GM06990 (cell line): ENCODE data around the gene CCND2.

Source experiments
- DNase-seq: peaks from one replicate; pipeline ENCODE4 v3.0.0-alpha.2; 2011; ENCODE audit not compliant: insufficient read length; ENCODE audit errors: extremely low read depth
- H3K27me3 ChIP-seq: replicated peaks from 2 replicates; pipeline ENCODE4 v1.6.0; 2011; ENCODE audit warnings: low read length; ENCODE audit not compliant: control insufficient read depth, insufficient read depth
- H3K36me3 ChIP-seq: 2 replicates; pipeline ENCODE4 v1.5.1; 2011; ENCODE audit warnings: low read length; ENCODE audit not compliant: control insufficient read depth, insufficient read depth
- H3K4me3 ChIP-seq: replicated peaks from 2 replicates; pipeline ENCODE4 v1.5.1; 2011; ENCODE audit warnings: low read depth, mild to moderate bottlenecking, control low read depth, low read length
- CTCF ChIP-seq: IDR thresholded peaks from 2 replicates; pipeline ENCODE4 v1.5.1; 2011; ENCODE audit warnings: low read length, control low read depth, mild to moderate bottlenecking, inconsistent platforms; ENCODE audit not compliant: insufficient read depth, poor library complexity, severe bottlenecking

CCND2 gene

GRCh38 chr12:4302881-4303280 is 29.3 kb downstream of the CCND2 start:
- H3K27me3 ChIP-seq: no peaks in the 10 kb centered on the region
- H3K36me3 ChIP-seq: peaks cover 23% of the 10 kb centered on the region
- TF ChIP-seq CTCF: no peak
- no peak overlapping the region for H3K4me3 ChIP-seq
- no peak for DNase-seq

GRCh38 chr12:4303750-4304149 is 30.2 kb downstream of the CCND2 start:
- H3K36me3 ChIP-seq: peaks cover 21% of the 10 kb centered on the region
- H3K27me3 ChIP-seq: no peaks in the 10 kb centered on the region
- DNase-seq: no peak
- TF ChIP-seq CTCF: no peak
- no peak overlapping the region for H3K4me3 ChIP-seq

- Histone ChIP-seq H3K36me3 (peaks cover 6% of the 10 kb centered on the region), H3K4me3 (no peak overlapping the region), H3K27me3 (no peaks in the 10 kb centered on the region)
- no peak for DNase-seq
- TF ChIP-seq CTCF: peak; percentile 37
Measured at GRCh38 chr12:4307593-4308333, 34.2 kb downstream of the CCND2 start.

- no peak overlapping the region for H3K4me3 ChIP-seq
- H3K27me3 ChIP-seq: no peaks in the 10 kb centered on the region
- no peak for DNase-seq
- no peak for TF ChIP-seq CTCF
- H3K36me3 ChIP-seq: peaks cover 5% of the 10 kb centered on the region
Measured at GRCh38 chr12:4308334-4308950, 34.9 kb downstream of the CCND2 start.

GRCh38 chr12:4311776-4312175 is 38.2 kb downstream of the CCND2 start:
- Histone ChIP-seq H3K27me3 (no peaks in the 10 kb centered on the region), H3K36me3 (no peaks in the 10 kb centered on the region), H3K4me3 (no peak overlapping the region)
- no peak for DNase-seq
- TF ChIP-seq CTCF: no peak
